PC-9 (cell line): ENCODE data around the gene PABPC1L. TPM values are rescaled to one million over a fixed set of nuclear protein-coding genes. Genes with fewer than 3 reads are reported as not detected.

Source experiments
- BruUV-seq: library from RNA; stranded (reverse); fragments of 400-500 nt; replicated peaks from 2 replicates; lab custom pipeline; 2021; lab: Mats Ljungman, UMichigan
- CTCF ChIA-PET: fragments of 300-600 bp; sonication (Branson Sonifier 250); formaldehyde crosslinking; loops from one replicate; lab custom pipeline; 2022; ENCODE audit warnings: antibody characterized with exemption; lab: Charles Lee
- POLR2A ChIA-PET: fragments of 300-600 bp; sonication (Branson Sonifier 250); formaldehyde crosslinking; loops from one replicate; lab custom pipeline; 2022; ENCODE audit warnings: antibody characterized with exemption; ENCODE audit not compliant: unreplicated experiment; lab: Charles Lee
- DNase-seq, 2 experiments: peaks; one replicate each; pipeline versions ENCODE4 v3.0.0 to v3.0.0-alpha.2; 2015 to 2022; ENCODE audit warnings: mixed read lengths in 1 of 2
- H2AFZ ChIP-seq: fragments of 200-600 bp; sonication (generic); 2 replicates; pipeline ENCODE4 v1.8.1; 2017; ENCODE audit warnings: antibody characterized with exemption
- H3F3A ChIP-seq: fragments of 200-600 bp; sonication (generic); 2 replicates; pipeline ENCODE4 v1.8.1; 2017; ENCODE audit warnings: antibody characterized with exemption, mild to moderate bottlenecking, low read depth; ENCODE audit not compliant: insufficient read depth
- H3K27ac ChIP-seq: fragments of 200-600 bp; sonication (generic); 2 replicates; pipeline ENCODE4 v1.6.1; 2016; ENCODE audit warnings: mixed run types
- H3K27me3 ChIP-seq: fragments of 200-600 bp; sonication (generic); 2 replicates; pipeline ENCODE4 v1.6.1; 2016; ENCODE audit warnings: low read depth, mixed run types; ENCODE audit not compliant: insufficient read depth
- H3K36me3 ChIP-seq: fragments of 200-600 bp; sonication (generic); 2 replicates; pipeline ENCODE4 v1.6.1; 2016; ENCODE audit warnings: low read depth, mixed run types
- H3K4me1 ChIP-seq: fragments of 200-600 bp; sonication (generic); replicated peaks from 2 replicates; pipeline ENCODE4 v1.6.1; 2016; ENCODE audit warnings: mixed run types; ENCODE audit not compliant: insufficient read depth
- H3K4me2 ChIP-seq: fragments of 200-600 bp; sonication (generic); 2 replicates; pipeline ENCODE4 v1.6.1; 2017; ENCODE audit warnings: mixed run types
- H3K4me3 ChIP-seq: fragments of 200-600 bp; sonication (generic); 2 replicates; pipeline ENCODE4 v1.6.1; 2016; ENCODE audit warnings: mixed run types
- H3K79me2 ChIP-seq: fragments of 200-600 bp; sonication (generic); 2 replicates; pipeline ENCODE4 v1.6.1; 2017; ENCODE audit warnings: low read depth, mixed run types
- H3K9me2 ChIP-seq: fragments of 200-600 bp; sonication (generic); 2 replicates; pipeline ENCODE4 v1.8.1; 2017; ENCODE audit warnings: mild to moderate bottlenecking; ENCODE audit not compliant: insufficient read depth
- H3K9me3 ChIP-seq: fragments of 200-600 bp; sonication (generic); 2 replicates; pipeline ENCODE4 v1.8.1; 2016; ENCODE audit warnings: low read depth; ENCODE audit not compliant: insufficient read depth
- H4K20me1 ChIP-seq: fragments of 200-600 bp; sonication (generic); 2 replicates; pipeline ENCODE4 v1.8.1; 2017; ENCODE audit not compliant: insufficient read depth
- CTCF ChIP-seq: fragments of 200-600 bp; sonication (generic); conservative IDR thresholded peaks from 2 replicates; pipeline ENCODE4 v1.6.1; 2017; ENCODE audit warnings: mixed run types, antibody characterized with exemption, mild to moderate bottlenecking, moderate library complexity
- EZH2 ChIP-seq: fragments of 200-600 bp; sonication (generic); IDR thresholded peaks from 2 replicates; pipeline ENCODE4 v1.8.0; 2017; ENCODE audit warnings: antibody characterized with exemption, low read depth
- intact Hi-C: fragments of 100-400 bp; cut with micrococcal nuclease; formaldehyde crosslinking; loops from one replicate; pipeline ENCODE4 v1.10.0; 2022; ENCODE audit not compliant: unreplicated experiment
- total RNA-seq: library from RNA; stranded (reverse); gene quantifications from 2 replicates; pipeline ENCODE4 v1.2.3, GENCODE V29; 2021

The PABPC1L gene
- total RNA-seq, 1 experiment from 2014 or later = 132 TPM

DNA sequence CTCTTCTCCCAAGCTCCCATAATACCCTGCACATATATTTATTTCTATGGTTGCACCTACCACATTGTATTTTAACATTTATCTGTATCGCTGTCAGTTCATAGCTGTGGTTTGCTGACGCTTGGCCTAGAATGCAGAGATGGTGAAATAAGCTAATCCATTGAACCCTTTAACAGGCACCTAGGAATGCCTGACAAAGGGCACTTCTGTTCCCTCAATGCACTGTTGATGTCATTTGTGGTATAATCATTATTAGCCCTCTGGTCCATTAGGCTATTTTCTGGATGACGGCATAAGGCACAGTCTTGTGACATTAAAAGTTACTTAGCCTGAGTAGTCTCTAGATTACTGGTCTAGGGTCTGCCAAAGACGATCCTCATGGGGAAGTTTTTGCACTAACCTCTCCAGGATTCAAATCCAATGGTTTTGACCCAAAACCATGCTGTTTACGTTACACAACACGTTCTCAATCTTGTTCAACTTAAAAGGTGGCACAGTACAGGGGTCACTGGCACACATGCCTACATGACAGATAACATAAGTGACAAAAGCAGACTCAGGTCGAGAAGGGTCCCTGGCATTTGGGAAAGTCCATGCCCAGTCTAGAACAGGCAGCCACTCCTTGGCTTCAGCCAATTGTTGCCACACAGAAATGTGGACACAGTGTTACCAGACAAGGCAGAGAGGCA lies 26.5 kb upstream of the PABPC1L start:
- H3K9me3 ChIP-seq = no peaks in the 10 kb centered on the region
- no peaks in the 10 kb centered on the region for H3K27me3 ChIP-seq
- peaks cover 24% of the 10 kb centered on the region for H4K20me1 ChIP-seq
- TF ChIP-seq EZH2 (no peak), CTCF (no peak)
- no peak for DNase-seq
- no peak overlapping the region for H3K4me2 ChIP-seq
- H3K27ac ChIP-seq = no peak overlapping the region
- intact Hi-C loops = no loop called here
- peaks cover 9% of the 10 kb centered on the region; the same call in 1 of the 2 replicates for H3K36me3 ChIP-seq
- ChIA-PET CTCF (no interaction called here), POLR2A (no interaction called here)
- no peaks in the 10 kb centered on the region for H3K9me2 ChIP-seq
- peaks cover 16% of the 10 kb centered on the region; the same call in 1 of the 2 replicates for H3F3A ChIP-seq
- no peak overlapping the region for H2AFZ ChIP-seq
- peaks cover 28% of the 10 kb centered on the region for H3K79me2 ChIP-seq
- peaks cover 23% of the 10 kb centered on the region for H3K4me1 ChIP-seq
- H3K4me3 ChIP-seq = no peak overlapping the region
- BruUV-seq = no TSS peak

DNA sequence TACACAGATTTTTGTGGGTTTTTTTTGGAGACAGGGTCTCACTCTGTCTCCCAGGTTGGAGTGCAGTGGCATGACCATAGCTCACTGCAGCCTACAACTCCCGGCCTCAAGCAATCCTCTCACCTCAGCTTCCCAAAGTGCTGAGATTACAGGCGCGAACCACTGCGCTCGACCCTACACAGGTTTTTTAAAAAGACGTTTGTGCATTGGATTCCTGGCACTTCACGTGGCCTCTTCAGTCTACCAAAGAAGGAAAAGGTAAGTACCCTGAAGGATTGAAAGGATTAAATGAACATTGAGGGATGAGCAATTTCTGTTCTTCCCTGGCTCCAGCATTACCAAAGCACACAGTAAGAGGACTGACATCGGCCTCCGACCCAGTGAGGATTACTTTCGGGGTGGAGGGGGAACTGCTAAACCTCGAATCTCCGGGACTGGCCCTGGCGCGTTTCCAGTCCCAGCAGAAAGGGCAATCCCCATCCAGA lies 24.9 kb upstream of the PABPC1L start:
- Histone ChIP-seq H3K36me3 (peaks cover 20% of the 10 kb centered on the region; the same call in 1 of the 2 replicates), H3K4me1 (peaks cover 39% of the 10 kb centered on the region), H3K79me2 (peaks cover 44% of the 10 kb centered on the region), H3K27me3 (no peaks in the 10 kb centered on the region), H3K4me2 (peak overlapping the region; percentile 95), H2AFZ (peak overlapping the region; percentile 83), H3K27ac (no peak overlapping the region), H3K4me3 (peak overlapping the region; percentile 94), H3K9me3 (no peaks in the 10 kb centered on the region), H3K9me2 (no peaks in the 10 kb centered on the region), H3F3A (peaks cover 26% of the 10 kb centered on the region), H4K20me1 (peaks cover 40% of the 10 kb centered on the region)
- TF ChIP-seq EZH2 = no peak
- no peak for TF ChIP-seq CTCF
- DNase-seq = no peak
- intact Hi-C loops = loop anchor here (1.0 kb wide), 1 partner anchor 138 kb away; no protein-coding TSS in a partner anchor
- ChIA-PET POLR2A (interaction anchor here (0.5 to 1.0 kb wide), 10 partner anchors 11 to 1413 kb away, joined by 3 to 6 read pairs (median 4); partner anchors contain the start of gene TOMM34), CTCF (interaction anchor here (0.6 to 1.2 kb wide), 2 partner anchors 138 to 731 kb away, joined by 3 read pairs; no protein-coding TSS in a partner anchor)
- TSS peak; percentile 82 for BruUV-seq

DNA sequence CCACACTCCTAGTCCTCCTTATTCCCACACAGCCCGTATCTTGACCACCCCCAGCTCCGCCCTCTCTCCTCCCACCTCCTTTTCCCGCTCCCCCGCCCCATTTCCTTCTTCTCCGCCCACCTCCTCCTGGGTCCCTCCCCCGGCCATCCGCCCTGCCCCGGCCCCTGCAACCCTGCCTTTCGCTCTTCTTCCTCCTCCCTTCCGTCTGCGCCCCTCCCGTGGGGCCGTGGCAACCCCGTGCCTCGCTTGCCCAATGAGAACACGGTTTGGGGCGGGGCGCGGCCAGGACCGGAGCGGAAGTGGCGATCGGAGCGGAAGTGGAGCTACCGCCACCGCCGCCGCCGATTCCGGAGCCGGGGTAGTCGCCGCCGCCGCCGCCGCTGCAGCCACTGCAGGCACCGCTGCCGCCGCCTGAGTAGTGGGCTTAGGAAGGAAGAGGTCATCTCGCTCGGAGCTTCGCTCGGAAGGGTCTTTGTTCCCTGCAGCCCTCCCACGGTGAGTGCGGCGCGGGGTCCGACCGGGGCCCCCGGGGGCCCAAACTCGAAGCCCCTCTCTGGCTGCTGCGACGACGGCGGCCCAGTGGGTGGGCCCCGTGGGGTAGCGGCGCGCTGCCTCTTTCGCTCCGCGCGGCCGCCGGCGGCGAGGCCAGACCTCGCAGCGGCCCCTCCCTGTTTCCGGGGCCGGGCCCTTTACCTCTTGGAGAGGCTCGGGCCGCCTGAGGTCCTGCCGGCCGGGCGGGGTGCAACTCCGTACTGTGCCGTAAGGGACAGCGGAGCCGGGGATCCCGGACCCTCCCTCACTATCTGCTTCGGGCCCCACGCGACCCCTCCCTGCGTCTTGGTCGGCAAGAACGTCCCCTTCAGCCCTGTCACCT lies 24.2 kb upstream of the PABPC1L start, which contains the start of gene YWHAB:
Gene YWHAB (plus strand): TSS at position 314 of the 874 bp plus-strand sequence. CDS start 15,829 bp downstream, outside the sequence.
- BruUV-seq = no TSS peak
- peaks cover 46% of the 10 kb centered on the region for H4K20me1 ChIP-seq
- peak; percentile 94 to 99 for DNase-seq
- peak within 1 kb of the TSS; percentile 95 for H3K4me2 ChIP-seq
- no peaks in the 10 kb centered on the region for H3K27me3 ChIP-seq
- intact Hi-C loops = loop anchor here (1.0 kb wide), 1 partner anchor 138 kb away; no protein-coding TSS in a partner anchor
- H3K79me2 ChIP-seq = peaks cover 51% of the 10 kb centered on the region
- H3K27ac ChIP-seq = peak within 1 kb of the TSS; percentile 81
- H2AFZ ChIP-seq = peak within 1 kb of the TSS; percentile 83
- CTCF ChIA-PET = interaction anchor here (0.6 to 1.2 kb wide), 2 partner anchors 138 to 731 kb away, joined by 3 read pairs; no protein-coding TSS in a partner anchor
- peaks cover 23% of the 10 kb centered on the region; the same call in 1 of the 2 replicates for H3K36me3 ChIP-seq
- H3K9me2 ChIP-seq = no peaks in the 10 kb centered on the region
- POLR2A ChIA-PET = interaction anchor here (0.5 to 1.0 kb wide), 10 partner anchors 11 to 1414 kb away, joined by 3 to 9 read pairs (median 4); partner anchors contain the start of gene TOMM34
- H3K9me3 ChIP-seq = no peaks in the 10 kb centered on the region
- peak within 1 kb of the TSS; percentile 94 for H3K4me3 ChIP-seq
- peaks cover 42% of the 10 kb centered on the region for H3K4me1 ChIP-seq
- TF ChIP-seq CTCF (peak; percentile 40; the same call in 1 of the 2 replicates), EZH2 (no peak)
- peaks cover 29% of the 10 kb centered on the region for H3F3A ChIP-seq
